ENCODE measurements around the gene HSPB1.
A peak's percentile ranks its signal among the peaks of the same experiment; 100 is the strongest.
"Not testable (repeated sequence)": the region's sequence is repeated elsewhere in the genome, so short reads cannot be mapped to it uniquely, and the experiment has no call there.

Gene HSPB1

DNA sequence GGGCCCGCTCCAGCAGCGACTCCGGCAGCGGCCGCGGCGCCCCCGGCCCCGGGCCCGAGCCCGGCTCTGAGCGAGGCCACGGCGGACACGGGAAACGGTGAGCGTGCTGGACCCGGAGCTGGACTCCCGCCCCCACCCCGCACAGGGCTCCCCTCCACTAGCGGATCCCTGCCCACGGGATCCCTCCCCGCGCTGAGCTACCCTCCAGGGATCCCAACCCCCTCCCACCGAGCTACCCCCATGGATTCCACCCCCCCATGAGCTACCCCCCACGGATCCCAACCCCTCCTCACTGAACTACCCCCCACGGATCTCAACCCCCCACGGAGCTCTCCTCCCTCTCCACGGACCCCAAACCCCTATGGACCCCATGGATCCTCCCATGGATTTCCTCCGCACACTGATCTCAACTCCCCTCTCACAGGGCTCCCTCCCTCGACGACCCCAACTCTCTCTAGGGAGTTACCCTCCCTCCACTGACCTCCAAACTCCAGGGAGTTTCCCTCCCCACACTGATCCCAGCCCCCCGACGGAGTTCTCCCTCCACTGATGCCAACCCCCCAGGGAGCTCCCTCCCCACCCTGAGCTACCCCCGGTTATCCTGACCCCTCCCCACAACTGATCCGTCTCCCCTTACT, 20.6 kb upstream of the HSPB1 start:
- no peak for DNase-seq

DNA sequence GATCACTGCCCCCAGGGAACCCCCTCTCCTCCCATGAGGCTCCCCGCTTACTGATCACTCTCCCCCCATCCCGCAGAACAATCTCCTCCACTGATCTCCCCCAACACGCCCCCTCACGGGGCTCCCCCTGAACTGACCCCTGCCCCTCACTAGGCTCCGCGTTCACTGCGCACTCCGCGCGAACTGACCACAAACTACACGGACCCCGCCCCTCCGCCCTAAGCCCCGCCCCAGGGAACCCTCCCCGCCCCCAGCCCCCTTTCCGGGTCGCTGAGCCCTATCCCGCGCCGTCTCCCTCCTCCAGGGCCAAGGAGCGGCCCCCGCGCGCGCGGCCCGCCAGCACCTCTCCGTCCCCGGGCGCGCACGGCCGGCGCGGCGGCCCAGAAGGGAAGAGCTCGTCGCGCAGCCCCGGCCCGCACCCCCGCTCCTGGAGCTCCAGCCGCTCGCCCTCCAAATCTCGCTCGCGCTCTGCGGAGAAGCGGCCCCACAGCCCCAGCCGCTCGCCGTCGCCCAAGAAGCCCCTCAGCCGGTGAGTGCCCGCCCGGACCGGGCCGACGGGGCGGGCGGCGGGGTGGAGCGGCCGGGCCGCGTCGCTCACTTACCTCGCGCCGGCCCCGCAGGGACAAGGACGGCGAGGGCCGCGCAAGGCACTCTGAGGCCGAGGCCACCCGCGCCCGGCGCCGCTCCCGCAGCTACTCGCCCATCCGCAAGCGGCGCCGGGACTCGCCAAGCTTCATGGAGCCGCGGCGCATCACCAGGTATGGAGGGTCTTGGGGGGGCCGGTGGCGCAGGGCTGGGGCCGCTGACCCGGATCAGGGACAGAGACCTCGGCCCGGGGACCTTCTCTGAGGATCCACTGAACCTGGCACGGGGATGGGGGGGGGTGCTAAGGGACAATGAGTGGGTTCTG, 19.9 kb upstream of the HSPB1 start:
- DNase-seq: no peak

- DNase-seq: no peak
Observed at GRCh38 chr7:76283254-76284159, 19.0 kb upstream of the HSPB1 start.

- DNase-seq: no peak
Observed at GRCh38 chr7:76285604-76286374, 16.7 kb upstream of the HSPB1 start.

DNA sequence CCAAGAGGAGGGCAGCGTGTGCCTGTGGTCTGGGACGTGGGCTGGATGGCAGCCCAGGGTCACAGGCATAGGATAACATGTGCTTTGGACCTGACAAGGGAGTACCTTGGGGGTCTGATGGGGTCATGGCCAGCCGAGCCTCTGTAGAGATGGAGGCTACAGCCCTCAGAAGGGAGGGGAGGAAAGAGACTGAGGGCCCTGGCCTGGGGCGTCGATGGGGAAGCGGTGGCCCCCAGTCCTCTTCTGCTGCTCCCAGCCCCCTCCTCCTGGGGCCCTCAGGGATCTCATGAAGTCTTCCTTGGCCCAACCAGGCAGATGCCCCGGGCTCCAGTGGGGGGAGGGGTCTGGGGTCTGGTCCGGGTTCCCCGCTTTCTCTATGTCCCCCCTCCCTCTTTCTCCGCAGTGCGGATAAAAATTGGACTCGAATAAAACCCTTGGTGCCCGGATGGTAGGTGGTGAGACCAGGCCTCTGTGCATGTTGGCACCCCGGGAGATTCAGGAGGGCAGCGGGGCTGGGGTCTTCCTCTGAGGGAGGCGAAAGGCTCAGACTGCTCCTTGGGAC, 15.6 kb upstream of the HSPB1 start:
- no peak for DNase-seq

- not testable (repeated sequence) for DNase-seq
Observed at GRCh38 chr7:76290847-76291350, 11.6 kb upstream of the HSPB1 start.

- DNase-seq: peak; percentile 99
Observed at GRCh38 chr7:76291351-76292212, 10.9 kb upstream of the HSPB1 start.

GRCh38 chr7:76292213-76292573, 10.3 kb upstream of the HSPB1 start:
- no peak for DNase-seq

- DNase-seq: not testable (repeated sequence)
Observed at GRCh38 chr7:76292911-76293310, 9.6 kb upstream of the HSPB1 start.

GRCh38 chr7:76293407-76293901, 9.0 kb upstream of the HSPB1 start:
- DNase-seq: no peak

- no peak for DNase-seq
Observed at GRCh38 chr7:76294344-76295024, 8.0 kb upstream of the HSPB1 start.

GRCh38 chr7:76296743-76297740, 5.4 kb upstream of the HSPB1 start:
- no peak for DNase-seq

- no peak for DNase-seq
Observed at GRCh38 chr7:76300166-76300731, 2.2 kb upstream of the HSPB1 start.

- no peak for DNase-seq
Observed at GRCh38 chr7:76301000-76301399, 1.5 kb upstream of the HSPB1 start.

- DNase-seq: peak; percentile 90
Observed at GRCh38 chr7:76303202-76304147, 1.0 kb downstream of the HSPB1 start.

- DNase-seq: no peak
Observed at GRCh38 chr7:76304888-76305375, 2.5 kb downstream of the HSPB1 start.

DNA sequence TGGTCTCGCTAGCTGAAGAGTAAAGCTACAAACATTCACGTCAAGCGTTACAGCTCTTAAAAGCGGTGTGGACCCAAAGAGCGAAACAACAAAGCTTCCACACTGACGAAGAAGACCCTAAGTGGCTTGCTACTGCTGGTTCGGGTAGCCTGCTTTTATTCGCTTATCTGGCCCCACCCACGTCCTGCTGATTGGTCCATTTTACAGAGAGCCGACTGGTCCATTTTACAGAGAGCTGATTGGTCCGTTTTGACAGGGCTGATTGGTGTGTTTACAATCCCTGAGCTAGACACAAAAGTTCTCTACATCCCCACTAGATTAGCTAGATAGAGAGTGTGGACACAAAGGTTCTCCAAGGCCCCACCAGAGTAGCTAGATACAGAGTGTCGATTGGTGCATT, 6.4 kb downstream of the HSPB1 start:
- DNase-seq: not testable (repeated sequence)
